NCI-H2171 treated with DMSO at 0.1 percent for 48 hours (cell line): ENCODE measurements around the gene TMEM97.
"Not testable (repeated sequence)": the region's sequence is repeated elsewhere in the genome, so short reads cannot be mapped to it uniquely, and the experiment has no call there.

Experiments
- DNase-seq: peaks from one replicate; lab custom pipeline; 2025; lab: John Stamatoyannopoulos, UW

Gene TMEM97

DNA sequence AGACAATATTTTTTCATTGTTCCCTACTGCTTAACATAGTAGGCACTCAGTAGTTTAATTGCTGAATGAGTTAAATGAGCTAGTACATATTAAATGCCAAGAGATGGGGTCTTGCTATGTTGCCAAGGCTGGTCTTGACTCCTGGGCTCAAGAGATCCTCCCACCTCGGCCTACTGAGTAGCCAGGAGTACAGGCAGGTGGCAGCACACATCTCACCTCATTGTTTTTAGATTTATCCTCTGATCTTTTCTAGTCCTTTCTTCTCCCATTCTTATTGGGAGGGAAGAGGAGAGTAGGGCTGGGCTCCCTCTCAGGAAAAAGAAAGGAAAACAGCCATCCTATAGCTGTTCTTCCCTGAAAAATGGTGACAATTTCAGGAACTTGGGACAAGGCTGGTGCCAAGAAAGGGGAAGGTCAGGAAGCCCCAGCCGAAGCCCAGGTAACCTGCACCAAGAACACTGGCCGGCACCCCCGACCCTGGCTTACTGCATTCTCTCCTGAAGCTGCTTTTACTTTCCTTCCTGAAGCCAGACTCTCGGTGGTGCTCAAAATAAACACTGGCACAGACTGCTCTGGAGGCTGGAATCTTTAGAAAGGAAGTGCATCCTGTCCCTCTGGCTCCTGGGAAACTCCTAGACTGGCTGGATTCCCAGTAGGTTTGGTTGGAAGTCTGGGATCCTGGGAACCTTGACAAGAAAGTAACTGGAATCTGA is 19.2 kb downstream of the TMEM97 start:
- DNase-seq = no peak

DNA sequence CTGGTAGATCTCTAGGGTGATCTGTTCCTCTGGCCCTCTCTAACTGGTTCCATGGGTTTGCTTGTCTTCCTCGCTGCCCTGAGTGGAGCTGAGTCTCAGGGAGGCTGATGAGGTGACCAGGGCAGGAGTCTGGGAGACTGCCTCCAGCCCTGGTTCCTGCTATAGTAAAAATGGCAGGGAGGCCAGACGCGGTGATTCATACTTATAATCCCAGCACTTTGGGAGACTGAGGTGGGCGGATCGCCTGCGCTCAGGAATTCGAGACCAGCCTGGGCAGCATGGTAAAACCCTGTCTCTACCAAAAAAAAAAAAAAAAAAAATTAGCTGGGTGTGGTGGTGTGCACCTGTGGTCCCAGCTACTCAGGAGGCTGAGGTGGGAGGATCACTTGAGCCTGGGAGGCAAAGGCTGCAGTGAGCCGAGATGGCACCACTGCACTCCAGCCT is 19.8 kb downstream of the TMEM97 start:
- not testable (repeated sequence) for DNase-seq

DNA sequence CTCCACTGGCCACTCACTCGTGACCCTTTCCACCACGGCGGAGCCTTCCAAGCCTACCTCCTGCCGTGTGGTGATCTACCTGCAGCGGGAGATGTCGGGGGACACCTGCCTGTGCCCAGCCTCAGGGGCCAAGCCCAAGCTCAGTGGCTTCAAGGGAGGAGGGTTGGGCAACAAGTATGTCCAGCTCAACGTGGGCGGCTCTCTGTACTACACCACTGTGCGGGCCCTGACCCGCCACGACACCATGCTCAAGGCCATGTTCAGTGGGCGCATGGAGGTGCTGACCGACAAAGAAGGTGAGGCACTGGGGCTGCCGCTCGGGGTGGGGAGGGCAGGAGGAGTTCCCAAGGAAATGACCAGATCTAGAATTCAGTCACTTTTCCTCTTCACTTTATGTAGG is 20.4 kb downstream of the TMEM97 start:
- no peak for DNase-seq

DNA sequence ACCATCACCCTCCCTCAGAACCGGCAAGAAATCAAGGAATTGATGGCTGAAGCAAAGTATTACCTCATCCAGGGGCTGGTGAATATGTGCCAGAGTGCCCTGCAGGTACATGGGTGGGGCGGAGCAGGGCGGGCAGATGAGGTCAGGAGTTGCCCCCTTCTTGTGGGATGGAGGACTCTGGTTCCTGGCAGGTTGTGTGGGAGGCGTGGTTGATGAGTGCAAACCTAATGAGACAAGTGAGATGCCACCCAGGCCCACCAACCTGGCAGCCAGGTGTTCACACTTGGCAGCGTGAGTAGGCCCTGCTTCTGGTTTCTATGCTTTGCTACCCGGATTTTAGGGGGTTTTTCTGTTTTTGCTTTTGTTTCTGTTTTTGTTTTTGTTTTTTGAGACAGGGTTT is 21.4 kb downstream of the TMEM97 start:
- no peak for DNase-seq

DNA sequence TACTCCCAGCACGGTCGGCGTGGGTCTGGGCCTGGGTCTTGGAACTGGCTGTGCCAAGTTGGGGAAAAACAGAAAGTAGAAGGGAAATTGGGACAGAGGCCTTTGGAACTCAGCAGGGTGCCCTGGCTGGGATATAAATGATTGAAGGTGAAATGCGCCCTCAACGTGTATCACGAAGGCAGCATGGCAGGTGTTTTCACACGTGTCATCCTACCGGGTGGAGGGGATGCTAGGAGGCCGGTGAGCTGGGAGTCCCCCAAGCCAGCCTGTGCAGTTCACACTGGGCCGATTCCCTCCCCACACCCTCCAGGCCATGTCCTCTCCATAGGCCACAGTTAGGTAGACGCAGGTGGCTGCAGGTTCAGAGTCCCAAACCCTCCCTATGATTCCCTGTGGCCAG is 22.5 kb downstream of the TMEM97 start:
- no peak for DNase-seq

DNA sequence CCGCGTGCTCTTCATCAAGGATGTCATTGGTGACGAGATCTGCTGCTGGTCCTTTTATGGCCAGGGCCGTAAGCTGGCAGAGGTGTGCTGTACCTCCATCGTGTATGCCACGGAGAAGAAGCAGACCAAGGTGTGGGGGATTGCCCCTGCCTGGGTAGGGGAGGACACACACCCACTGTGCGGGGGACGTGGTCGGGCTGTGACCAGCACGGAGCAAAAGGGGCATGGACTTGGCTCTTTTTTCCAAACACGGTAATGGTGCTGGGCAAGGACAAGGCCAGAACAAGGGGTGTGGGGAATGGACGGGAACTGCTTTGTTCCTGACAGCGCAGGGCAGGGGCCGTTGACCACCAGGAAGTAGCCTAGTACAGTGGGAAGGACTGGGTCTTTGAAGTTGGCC is 23.3 kb downstream of the TMEM97 start:
- no peak for DNase-seq

DNA sequence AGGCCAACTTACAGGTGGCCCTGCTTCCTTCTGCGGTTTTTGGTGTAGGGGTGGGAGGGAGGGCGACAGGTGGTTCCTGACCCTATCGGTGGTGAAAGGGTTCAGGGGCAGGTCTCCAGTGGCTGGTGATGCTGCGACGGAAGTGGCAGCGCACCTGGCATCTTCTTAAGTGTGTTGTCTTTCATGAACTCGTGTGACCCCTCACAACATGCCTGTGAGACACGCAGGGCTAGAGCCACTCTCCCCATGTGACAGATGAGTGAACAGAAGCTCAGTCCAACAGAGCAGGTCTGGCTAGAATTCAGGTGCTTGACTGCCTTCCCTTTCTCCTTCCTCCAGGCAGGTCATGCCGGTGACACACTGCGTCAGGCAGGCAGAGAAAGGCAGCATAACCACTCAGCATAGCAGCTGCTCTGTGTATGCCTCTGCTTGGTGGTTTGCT is 24.5 kb downstream of the TMEM97 start:
- DNase-seq = no peak

DNA sequence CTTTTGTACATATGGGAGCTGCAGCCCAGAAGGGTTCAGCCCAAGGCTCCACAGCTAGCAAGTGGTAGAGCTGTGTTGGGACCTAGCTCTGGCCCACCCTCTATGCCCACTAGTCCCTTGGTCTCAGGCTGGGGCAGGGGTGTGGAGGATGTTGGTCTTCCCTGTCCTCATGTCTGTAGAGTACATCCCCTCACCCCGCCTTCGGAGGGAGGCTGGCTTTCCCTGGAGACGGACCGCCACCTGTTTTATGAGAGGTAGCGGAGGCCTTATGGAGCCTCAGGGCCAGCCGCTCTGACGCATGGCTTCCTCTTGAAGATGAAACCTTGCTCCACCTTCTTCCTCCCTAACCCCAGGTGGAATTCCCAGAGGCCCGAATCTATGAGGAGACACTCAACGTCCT is 25.0 kb downstream of the TMEM97 start:
- no peak for DNase-seq

DNA sequence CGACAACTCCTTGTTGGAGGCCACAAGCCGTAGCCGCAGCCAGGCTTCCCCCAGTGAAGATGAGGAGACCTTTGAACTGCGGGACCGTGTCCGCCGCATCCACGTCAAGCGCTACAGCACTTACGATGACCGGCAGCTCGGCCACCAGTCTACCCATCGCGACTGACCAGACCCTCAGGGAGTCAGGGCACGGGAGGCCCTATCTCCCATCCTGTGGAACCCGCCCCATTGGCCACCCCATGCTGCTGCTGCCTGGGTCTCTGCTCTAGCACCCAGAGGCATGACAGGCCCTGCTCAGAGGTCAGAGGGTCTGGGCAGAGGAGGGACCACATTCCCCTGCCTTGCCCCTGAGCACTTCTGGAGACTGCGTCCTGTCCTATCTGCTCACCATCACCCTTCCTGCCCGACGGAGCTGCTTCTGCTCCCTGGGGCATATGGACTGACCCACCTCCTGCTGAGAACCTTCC is 25.5 kb downstream of the TMEM97 start:
- no peak for DNase-seq

DNA sequence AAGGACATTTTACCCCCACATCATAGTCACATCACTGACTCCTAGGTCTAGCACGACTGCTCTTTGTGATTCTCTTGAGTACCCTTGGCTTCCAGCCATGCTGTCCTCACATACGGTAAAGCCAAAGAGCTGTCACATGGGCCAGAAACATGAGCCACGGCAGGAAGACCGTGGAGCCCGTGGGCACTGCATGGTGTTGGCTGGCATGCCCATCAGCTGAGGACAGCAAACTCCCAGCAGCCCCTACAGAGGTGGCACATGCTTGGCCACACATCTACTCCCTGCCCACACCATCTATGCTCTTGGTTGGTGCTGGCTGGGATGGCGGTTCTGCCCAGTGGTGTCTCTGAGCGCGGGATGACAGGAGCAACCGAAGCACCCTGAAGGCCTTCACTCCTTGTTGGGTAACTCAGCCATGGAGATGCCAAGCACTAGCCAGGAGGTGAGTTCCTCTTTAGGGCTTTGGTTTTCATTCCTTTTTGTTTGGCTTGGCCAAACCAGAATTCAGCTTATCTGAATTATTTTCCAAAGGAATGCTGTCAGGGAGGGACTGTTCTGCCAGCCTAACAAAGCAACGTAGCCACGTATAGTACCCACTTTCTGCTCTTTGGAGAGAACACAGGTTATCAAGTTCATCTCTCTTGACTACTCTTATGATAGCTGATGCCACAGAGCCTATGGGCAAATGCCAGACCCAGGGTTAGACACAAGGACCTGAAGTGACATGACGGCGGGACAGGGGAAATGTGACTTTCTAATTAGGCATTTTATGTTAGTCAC is 26.6 kb downstream of the TMEM97 start:
- no peak for DNase-seq

DNA sequence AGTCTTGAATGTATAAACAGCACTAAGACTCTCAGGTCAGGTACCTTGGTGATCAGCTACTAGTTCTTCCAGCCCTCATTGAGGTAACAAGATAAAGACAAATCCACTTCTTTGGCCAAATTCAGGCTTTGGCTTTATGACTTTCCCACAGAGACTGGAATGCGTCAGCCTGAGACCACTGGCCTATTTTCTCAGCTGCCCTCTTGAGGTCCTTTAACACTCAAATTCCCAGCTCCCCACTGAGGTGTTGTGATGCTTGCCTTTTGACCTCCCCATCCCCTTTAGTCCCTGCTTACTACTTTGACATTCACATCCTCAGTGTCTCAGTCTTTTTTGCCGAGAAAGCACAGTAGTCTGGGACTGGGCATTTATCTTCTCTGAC is 27.2 kb downstream of the TMEM97 start:
- DNase-seq = no peak

DNA sequence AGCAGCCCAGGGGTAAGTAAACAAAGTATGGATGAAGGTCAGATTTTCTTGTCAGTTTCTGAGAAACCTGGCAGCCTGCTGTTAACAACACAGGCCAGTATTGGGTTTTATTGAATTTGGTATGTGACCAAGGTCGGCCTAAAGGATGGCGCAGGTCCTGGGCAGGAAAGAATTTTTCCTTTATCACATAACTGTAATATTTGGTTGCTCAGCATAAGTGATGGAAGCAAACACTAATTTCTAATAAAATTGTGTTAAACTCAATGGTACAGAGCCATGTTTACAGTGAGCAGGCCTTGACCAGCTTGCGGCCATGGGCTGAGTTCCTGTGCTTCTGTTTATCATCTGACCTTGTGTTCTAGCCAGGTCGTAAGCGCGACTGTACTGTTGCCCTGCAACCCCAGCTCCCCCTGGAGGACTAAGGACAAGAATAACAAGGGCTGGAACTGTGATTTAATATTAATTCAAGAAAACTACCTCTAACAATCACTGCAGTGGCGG is 27.8 kb downstream of the TMEM97 start:
- no peak for DNase-seq

DNA sequence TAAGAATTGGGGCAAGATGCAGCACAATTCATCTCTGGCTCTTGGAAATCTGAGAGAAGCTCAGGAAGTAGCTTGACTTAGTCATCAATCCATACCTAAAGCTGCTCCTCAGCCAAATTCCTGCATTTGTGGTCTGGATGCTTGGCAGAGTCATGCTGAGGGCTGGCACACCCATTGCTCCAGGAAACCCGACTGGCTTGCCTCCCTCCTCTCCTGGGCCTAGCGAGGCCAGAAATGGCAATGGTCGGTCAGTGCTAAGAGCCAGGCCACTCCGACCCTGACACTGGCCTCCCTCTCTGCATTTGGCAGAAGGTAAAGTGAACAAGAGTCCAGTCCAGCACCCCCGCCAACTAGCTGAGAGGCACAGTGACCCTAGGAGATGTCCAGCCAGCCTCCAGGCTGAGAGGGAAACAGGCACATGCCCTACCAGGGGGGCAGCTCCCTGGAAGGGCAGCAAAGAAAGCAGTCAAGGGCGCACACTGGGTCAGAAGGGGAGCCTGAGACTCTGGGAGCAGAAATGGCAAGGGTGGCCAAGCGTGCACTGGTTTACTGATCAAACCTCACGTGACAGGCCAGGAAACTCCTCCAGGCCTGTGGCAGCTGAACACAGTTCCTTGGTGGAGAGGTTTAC is 28.4 kb downstream of the TMEM97 start:
- no peak for DNase-seq

DNA sequence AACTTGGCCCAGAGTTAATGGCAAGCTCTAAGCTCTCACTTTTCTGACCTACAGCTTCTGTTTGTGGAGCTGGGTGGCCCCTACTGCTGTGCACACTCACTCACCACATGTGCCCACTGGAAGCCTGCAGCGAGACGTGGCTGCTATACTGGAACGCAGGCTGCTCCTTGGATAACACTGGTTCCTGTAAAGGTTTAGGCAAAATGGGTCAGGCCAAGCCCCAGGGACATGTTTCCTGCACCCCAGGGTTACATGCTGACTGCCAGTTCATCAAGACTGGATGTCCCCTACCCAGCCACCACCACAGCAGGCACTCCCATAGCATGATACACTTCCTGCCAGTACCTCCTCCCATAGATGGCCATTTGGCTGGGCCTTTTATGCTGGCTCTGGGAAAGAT is 30.0 kb downstream of the TMEM97 start:
- no peak for DNase-seq

DNA sequence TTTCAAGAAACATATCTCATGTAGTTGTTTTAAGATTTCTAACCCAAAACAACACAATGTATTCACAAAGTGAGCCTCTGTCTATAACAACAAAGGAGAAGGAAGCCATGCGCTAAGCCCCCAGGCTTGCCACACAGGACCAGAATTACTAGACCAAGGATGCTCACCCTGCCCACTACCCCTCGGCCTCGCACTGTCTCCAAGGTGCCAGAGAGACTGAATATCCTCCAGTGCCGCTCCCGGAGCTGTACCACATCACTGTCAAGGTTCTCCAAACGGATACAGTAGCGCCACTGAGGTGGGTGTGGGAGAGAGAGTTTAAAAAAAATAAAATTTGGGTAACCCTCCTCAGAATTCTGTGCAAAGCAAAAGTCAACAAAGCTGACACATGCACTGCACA is 31.3 kb downstream of the TMEM97 start:
- DNase-seq = no peak

DNA sequence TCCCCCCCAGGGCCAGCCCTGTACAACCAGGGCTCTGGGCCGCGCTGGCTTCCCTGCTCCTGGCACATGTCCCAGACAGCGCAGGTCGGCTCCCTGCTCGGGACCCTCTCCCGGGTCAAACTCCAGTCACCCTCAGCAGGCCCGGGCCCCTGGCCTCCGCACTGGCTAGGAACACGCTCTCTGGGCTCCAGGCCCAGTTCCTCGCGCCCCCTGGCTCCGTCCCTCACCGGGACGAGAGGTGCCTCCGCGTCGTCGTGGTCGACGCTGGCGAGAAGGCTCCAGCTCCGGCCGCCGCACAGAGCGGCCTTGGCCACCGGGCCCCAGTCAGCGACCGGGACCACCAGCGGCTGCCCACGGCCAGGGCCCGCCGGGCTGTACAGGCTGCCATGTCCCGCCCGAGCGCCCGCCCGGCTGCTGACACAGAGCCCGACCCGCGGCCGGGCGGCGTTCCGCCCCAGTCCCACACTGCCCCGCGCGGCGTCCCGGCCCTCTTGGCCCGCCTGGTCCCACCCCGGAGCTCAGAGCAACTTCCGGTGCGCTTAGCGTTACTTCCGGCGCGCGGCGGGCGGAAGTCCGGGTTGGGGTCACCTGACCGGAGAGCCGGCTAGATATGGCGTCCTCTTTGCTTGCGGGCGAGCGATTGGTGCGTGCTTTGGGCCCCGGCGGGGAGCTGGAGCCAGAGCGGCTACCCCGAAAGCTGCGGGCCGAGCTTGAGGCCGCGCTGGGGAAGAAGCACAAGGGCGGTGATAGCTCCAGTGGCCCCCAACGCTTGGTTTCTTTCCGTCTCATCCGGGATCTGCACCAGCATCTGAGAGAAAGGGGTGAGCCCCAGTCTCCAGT is 38.3 kb downstream of the TMEM97 start, which contains the start of gene POLDIP2:
Gene POLDIP2, minus strand, starts transcription at position 467 of the 840 bp plus-strand sequence. Its CDS starts 79 bp downstream, at position 388.
- DNase-seq = peak; percentile 96

DNA sequence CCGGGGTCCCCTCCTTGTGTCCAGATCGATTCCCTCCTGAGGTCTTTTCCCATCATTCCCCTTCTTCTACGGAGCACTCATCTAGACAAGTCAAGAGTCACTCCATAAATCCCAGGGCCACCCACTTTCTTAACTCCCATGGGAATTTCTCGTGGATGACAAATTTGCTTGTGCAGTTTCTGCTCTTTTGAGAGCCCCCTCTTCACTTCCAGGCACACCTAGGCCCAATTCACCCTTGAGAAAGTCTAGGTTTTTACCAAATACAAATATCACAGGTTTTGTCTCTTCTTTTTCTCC is 38.8 kb downstream of the TMEM97 start:
- peak; percentile 77 for DNase-seq

DNA sequence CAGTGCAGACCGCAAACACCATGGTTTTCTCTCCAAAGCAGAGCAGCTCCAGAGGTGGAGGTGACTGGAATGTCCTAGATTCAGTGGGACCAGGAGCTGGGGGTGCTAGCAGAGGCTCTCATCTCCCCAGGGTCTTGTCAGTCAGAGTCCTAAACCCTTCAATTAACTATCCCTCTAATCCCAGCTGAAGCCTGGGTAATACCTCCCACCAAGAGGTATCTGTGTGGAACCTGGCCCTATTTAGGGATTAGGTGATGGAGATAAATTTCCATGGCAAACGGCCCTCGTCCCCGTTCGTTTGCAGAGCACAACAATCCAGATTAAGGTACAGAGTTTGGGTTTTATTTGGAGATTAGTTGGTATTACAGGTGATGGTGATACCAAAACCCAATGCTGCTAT is 44.2 kb downstream of the TMEM97 start:
- no peak for DNase-seq

DNA sequence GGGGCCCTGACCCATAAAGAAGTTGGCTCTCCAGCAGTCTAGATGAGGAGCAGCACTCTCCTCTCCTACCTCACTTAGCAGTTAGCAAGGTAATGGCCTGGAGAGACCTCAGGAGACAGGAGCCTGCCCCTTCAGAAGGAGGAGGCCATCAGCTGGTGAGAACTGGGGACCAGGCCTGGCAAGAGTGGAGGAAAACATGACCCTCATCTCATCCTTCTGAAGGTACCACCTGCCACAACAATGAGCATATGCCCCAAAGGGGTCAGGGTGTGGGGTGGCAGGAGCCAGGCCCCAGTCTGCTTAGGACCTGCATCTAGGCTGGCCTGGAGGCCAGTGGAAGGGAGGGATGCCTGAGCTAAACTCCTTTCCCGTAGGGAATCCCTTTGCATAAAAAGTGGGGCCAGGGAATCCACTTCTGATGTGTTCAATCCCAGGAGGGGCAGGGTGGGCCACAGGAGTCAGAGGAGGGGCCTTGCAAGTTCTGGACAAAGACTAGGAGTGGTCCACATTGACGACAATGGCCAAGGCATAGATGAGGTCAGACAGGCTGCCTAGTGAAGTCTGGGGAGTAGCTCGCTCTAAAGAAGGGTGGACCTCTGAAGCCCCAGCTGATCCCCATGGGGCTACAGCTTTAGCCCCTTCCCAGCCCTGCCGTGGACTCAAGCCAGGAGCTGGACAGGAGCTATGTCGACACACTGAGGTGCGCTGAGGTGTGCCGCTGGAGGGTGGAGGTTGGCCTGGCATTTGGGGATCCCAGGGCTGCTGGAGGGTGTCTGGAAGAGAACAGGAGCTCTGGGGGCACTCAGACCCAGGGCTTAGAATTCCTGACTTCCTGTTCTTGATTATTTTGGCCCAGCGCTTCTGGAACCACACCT is 45.0 kb downstream of the TMEM97 start:
- no peak for DNase-seq

DNA sequence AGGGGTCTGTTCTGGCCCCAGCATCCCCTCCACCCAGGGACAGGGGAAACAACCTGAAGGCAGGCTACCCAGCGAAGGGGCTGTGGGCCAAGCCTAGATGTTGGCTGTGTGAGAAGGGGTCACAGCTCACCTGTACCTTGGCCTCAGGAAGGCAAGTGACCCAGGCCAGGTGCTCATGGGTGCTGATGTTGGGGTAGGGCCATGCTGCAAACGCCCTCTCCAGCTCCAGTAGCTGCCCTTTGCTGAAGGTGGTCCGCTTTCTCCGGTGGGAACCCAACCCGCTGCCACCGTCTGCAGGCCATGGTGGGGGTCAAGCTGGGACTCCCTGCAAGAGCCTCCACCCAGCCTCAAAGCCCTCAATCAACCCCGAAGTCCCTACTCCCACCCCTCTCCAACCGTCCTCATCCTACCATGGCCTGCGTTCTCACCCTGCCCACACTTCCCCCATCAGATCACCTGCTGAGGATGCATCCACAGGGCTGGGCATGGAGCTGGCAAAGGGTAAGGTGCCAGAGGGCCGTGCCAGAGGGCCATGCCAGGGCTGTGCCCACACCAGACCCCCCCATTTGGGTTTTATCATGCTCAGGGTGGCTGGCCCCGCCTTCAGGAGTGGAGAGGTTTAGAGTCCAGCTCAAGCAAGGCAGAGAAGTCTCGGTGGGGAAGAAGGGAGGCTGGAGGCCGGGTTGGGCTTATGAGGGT is 45.8 kb downstream of the TMEM97 start, which contains the start of gene SEBOX:
Gene SEBOX, minus strand, starts transcription at position 535 of the 699 bp plus-strand sequence. Its CDS starts 48 bp downstream, at position 487.
- DNase-seq = no peak
